Loucy (cell line): Measurements from ENCODE around the gene FREM1.

Experiments
- H2AFZ ChIP-seq: fragments of 200-600 bp; sonication (generic); 2 replicates; pipeline ENCODE4 v1.6.0; 2016; ENCODE audit warnings: antibody characterized with exemption, mild to moderate bottlenecking, low read length, moderate library complexity
- H3F3A ChIP-seq: fragments of 200-600 bp; 2 replicates; pipeline ENCODE4 v1.6.0; 2016; ENCODE audit warnings: antibody characterized with exemption, low read depth, mild to moderate bottlenecking
- H3K27me3 ChIP-seq: fragments of 200-600 bp; sonication (generic); 2 replicates; pipeline ENCODE4 v1.6.1; 2014; ENCODE audit warnings: low read length, mild to moderate bottlenecking; ENCODE audit not compliant: insufficient read depth, poor library complexity, severe bottlenecking
- H3K36me3 ChIP-seq: fragments of 200-600 bp; sonication (generic); 2 replicates; pipeline ENCODE4 v1.6.1; 2016; ENCODE audit warnings: low read length; ENCODE audit not compliant: insufficient read depth
- H3K4me1 ChIP-seq: fragments of 200-600 bp; sonication (generic); 2 replicates; pipeline ENCODE4 v1.5.1; 2014; ENCODE audit warnings: low read length, mild to moderate bottlenecking; ENCODE audit not compliant: insufficient read depth, poor library complexity, severe bottlenecking
- H3K4me2 ChIP-seq: fragments of 200-600 bp; sonication (generic); 2 replicates; pipeline ENCODE4 v1.6.0; 2014; ENCODE audit warnings: antibody characterized with exemption, low read length, low read depth, mild to moderate bottlenecking; ENCODE audit not compliant: poor library complexity, severe bottlenecking
- H3K4me3 ChIP-seq: fragments of 200-600 bp; sonication (generic); 2 replicates; pipeline ENCODE4 v1.5.1; 2014; ENCODE audit warnings: low read length, mild to moderate bottlenecking, mixed read lengths; ENCODE audit not compliant: poor library complexity, severe bottlenecking
- H3K79me2 ChIP-seq: fragments of 200-600 bp; sonication (generic); 2 replicates; pipeline ENCODE4 v1.6.1; 2014; ENCODE audit warnings: low read length; ENCODE audit not compliant: insufficient read depth
- H3K9ac ChIP-seq: fragments of 200-600 bp; sonication (generic); 2 replicates; pipeline ENCODE4 v1.6.0; 2014; ENCODE audit warnings: mild to moderate bottlenecking, low read depth, low read length, moderate library complexity; ENCODE audit not compliant: poor library complexity, severe bottlenecking
- H3K9me2 ChIP-seq: fragments of 200-600 bp; sonication (generic); replicated peaks from 2 replicates; pipeline ENCODE4 v1.6.1; 2016; ENCODE audit warnings: low read depth, low read length, mixed read lengths
- H3K9me3 ChIP-seq: fragments of 200-600 bp; sonication (generic); 2 replicates; pipeline ENCODE4 v1.6.1; 2014; ENCODE audit warnings: mild to moderate bottlenecking, antibody characterized with exemption, low read length, low read depth; ENCODE audit not compliant: insufficient read depth
- H4K20me1 ChIP-seq: fragments of 200-600 bp; sonication (generic); 2 replicates; pipeline ENCODE4 v1.6.0; 2014; ENCODE audit warnings: antibody characterized with exemption, low read length, mild to moderate bottlenecking; ENCODE audit not compliant: insufficient read depth, poor library complexity, severe bottlenecking
- CTCF ChIP-seq: fragments of 200-600 bp; sonication (generic); conservative IDR thresholded peaks from 2 replicates; pipeline ENCODE4 v1.5.1; 2014; ENCODE audit warnings: mild to moderate bottlenecking, antibody characterized with exemption, low read length
- EZH2phosphoT487 ChIP-seq: fragments of 200-600 bp; IDR thresholded peaks from 2 replicates; pipeline ENCODE4 v1.6.1; 2018; ENCODE audit warnings: antibody characterized with exemption, mild to moderate bottlenecking, moderate library complexity, borderline replicate concordance

FREM1 gene

GRCh38 chr9:14909961-14910805, at the start of gene FREM1:
Gene FREM1, minus strand, starts transcription at chr9:14910428. Its CDS starts 41,451 bp downstream, at chr9:14868977.
- Histone ChIP-seq H3F3A (no peaks in the 10 kb centered on the region), H3K4me3 (no peak within 1 kb of the TSS), H3K4me1 (no peaks in the 10 kb centered on the region), H3K9me2 (no peaks in the 10 kb centered on the region), H3K4me2 (no peak within 1 kb of the TSS), H2AFZ (no peak within 1 kb of the TSS), H3K36me3 (no peaks in the 10 kb centered on the region), H3K9me3 (no peaks in the 10 kb centered on the region), H3K27me3 (no peaks in the 10 kb centered on the region), H3K9ac (no peak within 1 kb of the TSS), H3K79me2 (no peaks in the 10 kb centered on the region), H4K20me1 (no peaks in the 10 kb centered on the region)
- TF ChIP-seq CTCF (no peak), EZH2phosphoT487 (no peak)

- Histone ChIP-seq H3K79me2 (no peaks in the 10 kb centered on the region), H3K4me3 (no peak overlapping the region), H3K36me3 (no peaks in the 10 kb centered on the region), H3K27me3 (no peaks in the 10 kb centered on the region), H3K9ac (no peak overlapping the region), H4K20me1 (no peaks in the 10 kb centered on the region), H3F3A (no peaks in the 10 kb centered on the region), H3K4me2 (no peak overlapping the region), H3K9me2 (no peaks in the 10 kb centered on the region), H3K9me3 (no peaks in the 10 kb centered on the region), H3K4me1 (peaks cover 11% of the 10 kb centered on the region), H2AFZ (no peak overlapping the region)
- no peak for TF ChIP-seq EZH2phosphoT487
- TF ChIP-seq CTCF, result no peak
These were observed 48.8 kb upstream of the FREM1 start for GRCh38 chr9:14958989-14959388.

GRCh38 chr9:14957109-14957508, 46.9 kb upstream of the FREM1 start:
- H3K4me3 ChIP-seq, result no peak overlapping the region
- H3K4me2 ChIP-seq, result no peak overlapping the region
- H3K27me3 ChIP-seq, result no peaks in the 10 kb centered on the region
- no peaks in the 10 kb centered on the region for H3K36me3 ChIP-seq
- no peaks in the 10 kb centered on the region for H3K79me2 ChIP-seq
- H3K9ac ChIP-seq, result no peak overlapping the region
- no peaks in the 10 kb centered on the region for H3K9me3 ChIP-seq
- no peak for TF ChIP-seq EZH2phosphoT487
- TF ChIP-seq CTCF, result no peak
- H3K9me2 ChIP-seq, result no peaks in the 10 kb centered on the region
- H3K4me1 ChIP-seq, result peaks cover 5% of the 10 kb centered on the region
- H4K20me1 ChIP-seq, result no peaks in the 10 kb centered on the region
- H2AFZ ChIP-seq, result no peak overlapping the region
- no peaks in the 10 kb centered on the region for H3F3A ChIP-seq
